HepG2 (cell line): ENCODE results near the gene CALML5. TPM values are rescaled to one million over a fixed set of nuclear protein-coding genes. Genes with fewer than 3 reads are reported as not detected.

Source experiments
- ATAC-seq: fragments of 200-7000 bp; cut with Tn5 transposase; 3 replicates; pipeline ENCODE4 v1.9.1; 2020; ENCODE audit warnings: mild to moderate bottlenecking, moderate library complexity
- BruUV-seq: library from RNA; stranded (reverse); fragments of 400-500 nt; replicated peaks from 2 replicates; lab custom pipeline; 2021; lab: Mats Ljungman, UMichigan
- CTCF ChIA-PET: fragments of 300-600 bp; formaldehyde crosslinking; extraction: SDS; loops from one replicate; lab custom pipeline; 2021; ENCODE audit warnings: low total read pairs, inconsistent platforms, low intra/inter-chr PET ratio; lab: Yijun Ruan, JAX
- POLR2A ChIA-PET: fragments of 350-600 bp; sonication (Branson Sonifier 250); formaldehyde crosslinking; loops from one replicate; lab custom pipeline; 2020; ENCODE audit warnings: antibody characterized with exemption, inconsistent platforms; lab: Yijun Ruan, JAX
- DNase-seq: peaks from one replicate; pipeline ENCODE4 v3.0.0-alpha.2; 2015; ENCODE audit warnings: low spot score
- FAIRE-seq: peaks from 3 replicates; lab custom pipeline; 2011; peaks lifted over from hg19 to GRCh38; lab: Jason Lieb, UNC
- H2AFZ ChIP-seq: one replicate; pipeline ENCODE4 v1.6.1; 2011; ENCODE audit warnings: low read length, inconsistent platforms
- H3K27ac ChIP-seq: fragments of 300-600 bp; 3 replicates; pipeline ENCODE4 v1.8.0; 2011; ENCODE audit warnings: mixed run types, mild to moderate bottlenecking, mixed read lengths, low read length, inconsistent platforms; ENCODE audit not compliant: insufficient read depth; ENCODE audit errors: extremely low read length
- H3K27me3 ChIP-seq, 2 experiments: fragments of 200-600 bp in 1 of 2; 2 replicates in 1 of 2; 3 replicates in 1 of 2; pipeline versions ENCODE4 v1.6.0 to v1.8.0; 2011; ENCODE audit warnings: low read length in 2 of 2, mild to moderate bottlenecking in 2 of 2, moderate library complexity in 2 of 2, inconsistent platforms in 1 of 2; ENCODE audit not compliant: insufficient read depth in 2 of 2, control insufficient read depth in 1 of 2
- H3K36me3 ChIP-seq, 2 experiments: fragments of 200-600 bp in 1 of 2; replicated peaks in 1 of 2; 2 replicates in 1 of 2; 3 replicates in 1 of 2; pipeline versions ENCODE4 v1.5.1 to v1.8.0; 2011; ENCODE audit warnings: low read length in 2 of 2, inconsistent platforms in 1 of 2; ENCODE audit not compliant: insufficient read depth in 2 of 2, control insufficient read depth in 1 of 2
- H3K4me1 ChIP-seq: 2 replicates; pipeline ENCODE4 v1.5.1; 2012; ENCODE audit warnings: low read length, inconsistent platforms; ENCODE audit not compliant: insufficient read depth
- H3K4me2 ChIP-seq: 2 replicates; pipeline ENCODE4 v1.6.0; 2011; ENCODE audit warnings: low read depth, low read length, inconsistent platforms
- H3K4me3 ChIP-seq, 3 experiments: fragments of 200-600 bp in 1 of 3; sonication (generic), shearing (Covaris generic) in 1 of 3; replicated peaks in 1 of 3; 2 replicates each; pipeline ENCODE4 v1.5.1; 2011 to 2016; ENCODE audit warnings: low read length in 3 of 3, inconsistent platforms in 2 of 3, low read depth in 2 of 3, mild to moderate bottlenecking in 2 of 3, control low read depth in 1 of 3, mixed read lengths in 1 of 3; ENCODE audit not compliant: insufficient read depth in 1 of 3
- H3K79me2 ChIP-seq: one replicate; pipeline ENCODE4 v1.6.1; 2011; ENCODE audit warnings: low read length, inconsistent platforms; ENCODE audit not compliant: insufficient read depth
- H3K9ac ChIP-seq: 2 replicates; pipeline ENCODE4 v1.6.0; 2011; ENCODE audit warnings: mild to moderate bottlenecking, low read depth, low read length, inconsistent platforms; ENCODE audit not compliant: insufficient read depth
- H3K9me3 ChIP-seq: 2 replicates; pipeline ENCODE4 v1.5.1; 2012; ENCODE audit warnings: mild to moderate bottlenecking, low read length
- H4K20me1 ChIP-seq: 2 replicates; pipeline ENCODE4 v1.6.0; 2011; ENCODE audit warnings: inconsistent platforms, mild to moderate bottlenecking, low read length, moderate library complexity; ENCODE audit not compliant: insufficient read depth
- CEBPB ChIP-seq: IDR thresholded peaks from 2 replicates; pipeline ENCODE4 v1.6.1; 2011; ENCODE audit warnings: low read depth, low read length, improper control_type of control experiment, borderline replicate concordance
- FOXA1 ChIP-seq, 2 experiments: fragments of 450-650 bp in 1 of 2; sonication (generic) in 1 of 2; formaldehyde crosslinking in 1 of 2; IDR thresholded peaks; 2 replicates each; pipeline versions ENCODE4 v1.4.0 to v1.6.1; 2016 to 2020; ENCODE audit warnings: missing genetic modification reagents in 1 of 2
- HMGA1 ChIP-seq: sonication (generic); formaldehyde crosslinking; conservative IDR thresholded peaks from 2 replicates; pipeline ENCODE4 v1.4.0; 2020; ENCODE audit warnings: missing genetic modification reagents
- KLF15 ChIP-seq: sonication (generic); formaldehyde crosslinking; IDR thresholded peaks from 2 replicates; pipeline ENCODE4 v1.8.1; 2023; ENCODE audit warnings: borderline replicate concordance, mild to moderate bottlenecking, inconsistent platforms, missing genetic modification reagents, mixed read lengths
- PRDM15 ChIP-seq: sonication (generic); formaldehyde crosslinking; IDR thresholded peaks from 2 replicates; pipeline ENCODE4 v1.4.0; 2020; ENCODE audit warnings: missing genetic modification reagents
- RARA ChIP-seq: IDR thresholded peaks from 2 replicates; pipeline ENCODE4 v1.6.1; 2016; ENCODE audit warnings: missing genetic modification reagents, missing compliant biosample characterization
- TBL1XR1 ChIP-seq: fragments of 150-350 bp; IDR thresholded peaks from 2 replicates; pipeline ENCODE4 v1.6.1; 2014; ENCODE audit warnings: borderline replicate concordance, low read length; ENCODE audit not compliant: partially characterized antibody
- ZNF17 ChIP-seq: sonication (generic); formaldehyde crosslinking; IDR thresholded peaks from 2 replicates; pipeline ENCODE4 v1.5.0; 2020; ENCODE audit warnings: mild to moderate bottlenecking, missing genetic modification reagents
- ZNF296 ChIP-seq: sonication (generic); formaldehyde crosslinking; conservative IDR thresholded peaks from 2 replicates; pipeline ENCODE4 v1.5.0; 2020; ENCODE audit warnings: mild to moderate bottlenecking, missing genetic modification reagents
- ZNF343 ChIP-seq: sonication (generic); formaldehyde crosslinking; IDR thresholded peaks from 2 replicates; pipeline ENCODE4 v1.4.0; 2020; ENCODE audit warnings: mild to moderate bottlenecking, missing genetic modification reagents
- ZNF567 ChIP-seq: sonication (generic); formaldehyde crosslinking; IDR thresholded peaks from 2 replicates; pipeline ENCODE4 v1.8.1; 2023; ENCODE audit warnings: mild to moderate bottlenecking, missing genetic modification reagents, borderline replicate concordance
- ZNF850 ChIP-seq: sonication (generic); formaldehyde crosslinking; conservative IDR thresholded peaks from 2 replicates; pipeline ENCODE4 v1.9.0; 2021; ENCODE audit warnings: mild to moderate bottlenecking, missing genetic modification reagents
- WGBS: methylation state at CpG from one replicate; pipeline ENCODE4 v1.1.6; 2017; ENCODE audit warnings: low lambda C conversion rate; 5-methylcytosine and 5-hydroxymethylcytosine counted together
- in situ Hi-C: cut with HindIII; loops from 2 replicates; pipeline ENCODE4 v1.10.0; 2017; ENCODE audit warnings: low pct_unique_long_range_greater_than_20kb; ENCODE audit not compliant: extremely low pct_ligation_motif_present
- intact Hi-C: fragments of 100-400 bp; cut with micrococcal nuclease; formaldehyde crosslinking; loops from one replicate; pipeline ENCODE4 v1.10.0; 2022; ENCODE audit not compliant: unreplicated experiment
- polyA plus RNA-seq, 8 experiments: library from polyadenylated mRNA; depleted of rRNA in 3 of 8; stranded (reverse) in 7 of 8; unstranded in 1 of 8; fragments of >200 nt; fragmentation: Illumina TruSeq in 4 of 8; extraction: Trizol in 4 of 8; gene quantifications; 2 replicates each; pipeline versions ENCODE4 v1.2.1 to v1.2.3, GENCODE V29; 2011 to 2016; ENCODE audit warnings: low read depth in 4 of 8, missing spikeins in 1 of 8, mixed read lengths in 1 of 8; ENCODE audit not compliant: insufficient read depth in 1 of 8
- total RNA-seq, 5 experiments: library from RNA; depleted of rRNA; stranded (reverse); fragments of >200 nt; fragmentation: Illumina TruSeq; extraction: Trizol; gene quantifications; 2 replicates each; pipeline ENCODE4 v1.2.3, GENCODE V29; 2016; ENCODE audit warnings: low read depth in 1 of 5
- TF ChIP-seq, protein P1 (sequence below): sonication (generic); formaldehyde crosslinking; IDR thresholded peaks from 2 replicates; pipeline ENCODE4 v1.5.0; 2020; ENCODE audit warnings: mild to moderate bottlenecking, missing genetic modification reagents
- TF ChIP-seq, protein P2 (sequence below): sonication (generic); formaldehyde crosslinking; IDR thresholded peaks from 2 replicates; pipeline ENCODE4 v1.4.0; 2020; ENCODE audit warnings: mild to moderate bottlenecking, missing genetic modification reagents
- TF ChIP-seq, protein P3 (sequence below): sonication (generic); formaldehyde crosslinking; IDR thresholded peaks from 2 replicates; pipeline ENCODE4 v1.4.0; 2020; ENCODE audit warnings: missing genetic modification reagents, borderline replicate concordance

Gene CALML5
- total and polyA plus RNA-seq, 2 of the 13 experiments (the other 11 are each of a cell fraction or from before 2014, with no cell fraction given): not detected

- TF ChIP-seq HMGA1 (CRISPR knock-in tag) (no peak), RARA (CRISPR knock-in tag) (no peak), FOXA1 (IDR thresholded peaks at IDR 0.05) (no peak), FOXA1 (CRISPR knock-in tag; IDR thresholded peaks at IDR 0.05) (no peak), ZNF850 (CRISPR knock-in tag) (no peak), CEBPB (no peak), ZNF343 (CRISPR knock-in tag) (no peak), PRDM15 (CRISPR knock-in tag) (no peak), KLF15 (CRISPR knock-in tag) (no peak), TBL1XR1 (no peak), ZNF296 (no peak), ZNF567 (CRISPR knock-in tag) (no peak), ZNF17 (CRISPR knock-in tag) (no peak)
- TF ChIP-seq, protein P1, sequence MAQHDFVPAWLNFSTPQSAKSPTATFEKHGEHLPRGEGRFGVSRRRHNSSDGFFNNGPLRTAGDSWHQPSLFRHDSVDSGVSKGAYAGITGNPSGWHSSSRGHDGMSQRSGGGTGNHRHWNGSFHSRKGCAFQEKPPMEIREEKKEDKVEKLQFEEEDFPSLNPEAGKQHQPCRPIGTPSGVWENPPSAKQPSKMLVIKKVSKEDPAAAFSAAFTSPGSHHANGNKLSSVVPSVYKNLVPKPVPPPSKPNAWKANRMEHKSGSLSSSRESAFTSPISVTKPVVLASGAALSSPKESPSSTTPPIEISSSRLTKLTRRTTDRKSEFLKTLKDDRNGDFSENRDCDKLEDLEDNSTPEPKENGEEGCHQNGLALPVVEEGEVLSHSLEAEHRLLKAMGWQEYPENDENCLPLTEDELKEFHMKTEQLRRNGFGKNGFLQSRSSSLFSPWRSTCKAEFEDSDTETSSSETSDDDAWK (CRISPR knock-in tag): no peak
- TF ChIP-seq, protein P2, sequence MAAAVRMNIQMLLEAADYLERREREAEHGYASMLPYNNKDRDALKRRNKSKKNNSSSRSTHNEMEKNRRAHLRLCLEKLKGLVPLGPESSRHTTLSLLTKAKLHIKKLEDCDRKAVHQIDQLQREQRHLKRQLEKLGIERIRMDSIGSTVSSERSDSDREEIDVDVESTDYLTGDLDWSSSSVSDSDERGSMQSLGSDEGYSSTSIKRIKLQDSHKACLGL (CRISPR knock-in tag): no peak
- TF ChIP-seq, protein P3, sequence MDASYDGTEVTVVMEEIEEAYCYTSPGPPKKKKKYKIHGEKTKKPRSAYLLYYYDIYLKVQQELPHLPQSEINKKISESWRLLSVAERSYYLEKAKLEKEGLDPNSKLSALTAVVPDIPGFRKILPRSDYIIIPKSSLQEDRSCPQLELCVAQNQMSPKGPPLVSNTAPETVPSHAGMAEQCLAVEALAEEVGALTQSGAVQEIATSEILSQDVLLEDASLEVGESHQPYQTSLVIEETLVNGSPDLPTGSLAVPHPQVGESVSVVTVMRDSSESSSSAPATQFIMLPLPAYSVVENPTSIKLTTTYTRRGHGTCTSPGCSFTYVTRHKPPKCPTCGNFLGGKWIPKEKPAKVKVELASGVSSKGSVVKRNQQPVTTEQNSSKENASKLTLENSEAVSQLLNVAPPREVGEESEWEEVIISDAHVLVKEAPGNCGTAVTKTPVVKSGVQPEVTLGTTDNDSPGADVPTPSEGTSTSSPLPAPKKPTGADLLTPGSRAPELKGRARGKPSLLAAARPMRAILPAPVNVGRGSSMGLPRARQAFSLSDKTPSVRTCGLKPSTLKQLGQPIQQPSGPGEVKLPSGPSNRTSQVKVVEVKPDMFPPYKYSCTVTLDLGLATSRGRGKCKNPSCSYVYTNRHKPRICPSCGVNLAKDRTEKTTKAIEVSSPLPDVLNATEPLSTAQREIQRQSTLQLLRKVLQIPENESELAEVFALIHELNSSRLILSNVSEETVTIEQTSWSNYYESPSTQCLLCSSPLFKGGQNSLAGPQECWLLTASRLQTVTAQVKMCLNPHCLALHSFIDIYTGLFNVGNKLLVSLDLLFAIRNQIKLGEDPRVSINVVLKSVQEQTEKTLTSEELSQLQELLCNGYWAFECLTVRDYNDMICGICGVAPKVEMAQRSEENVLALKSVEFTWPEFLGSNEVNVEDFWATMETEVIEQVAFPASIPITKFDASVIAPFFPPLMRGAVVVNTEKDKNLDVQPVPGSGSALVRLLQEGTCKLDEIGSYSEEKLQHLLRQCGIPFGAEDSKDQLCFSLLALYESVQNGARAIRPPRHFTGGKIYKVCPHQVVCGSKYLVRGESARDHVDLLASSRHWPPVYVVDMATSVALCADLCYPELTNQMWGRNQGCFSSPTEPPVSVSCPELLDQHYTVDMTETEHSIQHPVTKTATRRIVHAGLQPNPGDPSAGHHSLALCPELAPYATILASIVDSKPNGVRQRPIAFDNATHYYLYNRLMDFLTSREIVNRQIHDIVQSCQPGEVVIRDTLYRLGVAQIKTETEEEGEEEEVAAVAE: no peak
- TF ChIP-seq, all 625 proteins: peak for 0
- ChIA-PET CTCF (no interaction called here), POLR2A (interaction anchor here (3.3 kb wide), 1 partner anchor 98 kb away, joined by 73 read pairs; no protein-coding TSS in a partner anchor)
- Histone ChIP-seq H3K27me3 (no peaks in the 10 kb centered on the region; a peak in 1 of 5 replicates), H3K4me2 (peak overlapping the region; percentile 90), H3K9ac (peak overlapping the region; percentile 88), H3K4me3 (peak overlapping the region; percentile 74 to 96 (median 77)), H4K20me1 (peaks cover 11% of the 10 kb centered on the region), H3K79me2 (peaks cover 56% of the 10 kb centered on the region), H3K9me3 (no peaks in the 10 kb centered on the region), H3K4me1 (peaks cover 18% of the 10 kb centered on the region), H3K27ac (peak overlapping the region; percentile 71), H2AFZ (no peak overlapping the region), H3K36me3 (peaks cover 9 to 22% of the 10 kb centered on the region in 2 experiments)
- in situ Hi-C loops: no loop called here
- BruUV-seq: TSS peak; percentile 70
- DNase-seq: no peak
- FAIRE-seq: no peak
- ATAC-seq: no peak
- intact Hi-C loops: loop anchor here (10.0 kb wide), 1 partner anchor 66 kb away; no protein-coding TSS in a partner anchor
- 15% methylated on average over 2 of the region's 2 CpGs for WGBS
These were observed 50.1 kb downstream of the CALML5 start for GRCh38 chr10:5449227-5449626.
